Fibroblast of lung (primary cell): ENCODE measurements around the gene EFCC1. TPM values are rescaled to one million over a fixed set of nuclear protein-coding genes. Genes with fewer than 3 reads are reported as not detected.

Experiments
- DNase-seq, 2 donors: peaks; one replicate each; pipeline versions ENCODE4 v3.0.0 to v3.0.0-alpha.2; 2010; ENCODE audit warnings: low read depth in 2 of 2
- H2AFZ ChIP-seq: 2 replicates; pipeline ENCODE4 v1.5.1; 2012; ENCODE audit warnings: low read length, control low read depth, inconsistent platforms
- H3K27ac ChIP-seq: 2 replicates; pipeline ENCODE4 v1.5.1; 2011; ENCODE audit warnings: low read length, control low read depth; ENCODE audit not compliant: insufficient read depth
- H3K27me3 ChIP-seq: 2 replicates; pipeline ENCODE4 v1.5.1; 2011; ENCODE audit warnings: mild to moderate bottlenecking, low read length; ENCODE audit not compliant: control insufficient read depth, insufficient read depth
- H3K36me3 ChIP-seq: 2 replicates; pipeline ENCODE4 v1.5.1; 2011; ENCODE audit warnings: low read length; ENCODE audit not compliant: control insufficient read depth, insufficient read depth
- H3K4me1 ChIP-seq: 2 replicates; pipeline ENCODE4 v1.5.1; 2011; ENCODE audit warnings: low read length; ENCODE audit not compliant: control insufficient read depth, insufficient read depth; ENCODE audit errors: extremely low read depth
- H3K4me2 ChIP-seq: 2 replicates; pipeline ENCODE4 v1.5.1; 2011; ENCODE audit warnings: low read length, control low read depth; ENCODE audit not compliant: insufficient read depth; ENCODE audit errors: extremely low read depth
- H3K4me3 ChIP-seq, 4 experiments: fragments of 200-600 bp in 1 of 4; sonication (generic) in 1 of 4; replicated peaks in 1 of 4; 2 replicates each; pipeline ENCODE4 v1.5.1; 2011 to 2016; ENCODE audit warnings: low read length in 4 of 4, low read depth in 3 of 4, mild to moderate bottlenecking in 3 of 4, control low read depth in 2 of 4, inconsistent platforms in 1 of 4, mixed read lengths in 1 of 4; ENCODE audit not compliant: insufficient read depth in 1 of 4; ENCODE audit errors: control extremely low read depth in 1 of 4
- H3K79me2 ChIP-seq: 2 replicates; pipeline ENCODE4 v1.5.1; 2012; ENCODE audit warnings: mild to moderate bottlenecking, low read length, inconsistent platforms; ENCODE audit not compliant: control insufficient read depth, insufficient read depth
- H3K9ac ChIP-seq: 2 replicates; pipeline ENCODE4 v1.5.1; 2011; ENCODE audit warnings: mild to moderate bottlenecking, low read length, control low read depth; ENCODE audit not compliant: insufficient read depth
- H3K9me3 ChIP-seq: 2 replicates; pipeline ENCODE4 v1.5.1; 2012; ENCODE audit warnings: low read depth, low read length; ENCODE audit not compliant: control insufficient read depth, insufficient read depth
- H4K20me1 ChIP-seq: 2 replicates; pipeline ENCODE4 v1.5.1; 2011; ENCODE audit warnings: low read length; ENCODE audit not compliant: control insufficient read depth, insufficient read depth; ENCODE audit errors: extremely low read depth
- EZH2 ChIP-seq: IDR thresholded peaks from 2 replicates; pipeline ENCODE4 v1.5.1; 2012; ENCODE audit warnings: low read length, control low read depth, mild to moderate bottlenecking; ENCODE audit errors: missing control alignments
- polyA plus RNA-seq, 2 donors: library from polyadenylated mRNA; depleted of rRNA in 1 of 2; stranded (reverse) in 1 of 2; unstranded in 1 of 2; fragments of >200 nt; gene quantifications; 2 replicates each; pipeline ENCODE4 v1.2.1, GENCODE V29; 2011 to 2012; ENCODE audit warnings: missing spikeins in 1 of 2
- total RNA-seq: library from RNA; depleted of rRNA; stranded (reverse); fragments of >200 nt; gene quantifications from 2 replicates; pipeline ENCODE4 v1.2.1, GENCODE V29; 2014
- TF ChIP-seq, protein P1 (sequence below), 2 donors: IDR thresholded peaks in 1 of 2; conservative IDR thresholded peaks in 1 of 2; 1 replicate in 1 of 2; 2 replicates in 1 of 2; pipeline ENCODE4 v1.5.1; 2011 to 2012; ENCODE audit warnings: low read length in 2 of 2, control low read depth in 1 of 2, inconsistent platforms in 1 of 2, low read depth in 1 of 2, mild to moderate bottlenecking in 1 of 2

Gene EFCC1
- total and polyA plus RNA-seq, 2 donors (not counting 1 experiment from before 2014, with no cell fraction given) = not detected

DNA sequence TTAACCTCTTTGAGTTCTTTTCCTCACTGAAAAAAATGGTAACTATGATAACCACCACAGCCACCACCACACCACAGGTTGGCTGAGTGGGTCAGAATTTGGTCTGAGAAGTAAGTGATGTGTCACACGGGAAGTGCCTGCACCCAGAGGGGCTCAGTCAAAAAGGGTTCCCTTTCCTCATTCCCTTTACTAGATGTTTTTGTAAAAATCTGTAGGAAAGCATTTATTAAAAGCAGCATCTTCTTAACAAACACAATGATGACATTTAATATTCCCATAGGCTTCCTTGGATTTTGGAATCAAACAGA lies 30.4 kb upstream of the EFCC1 start:
- Histone ChIP-seq H3K36me3 (no peaks in the 10 kb centered on the region), H3K4me1 (no peaks in the 10 kb centered on the region), H3K27me3 (peaks cover 8% of the 10 kb centered on the region), H3K9ac (no peak overlapping the region), H3K4me3 (no peak overlapping the region), H4K20me1 (no peaks in the 10 kb centered on the region), H2AFZ (no peak overlapping the region), H3K27ac (no peak overlapping the region), H3K9me3 (no peaks in the 10 kb centered on the region), H3K79me2 (no peaks in the 10 kb centered on the region), H3K4me2 (no peak overlapping the region)
- TF ChIP-seq, protein P1, sequence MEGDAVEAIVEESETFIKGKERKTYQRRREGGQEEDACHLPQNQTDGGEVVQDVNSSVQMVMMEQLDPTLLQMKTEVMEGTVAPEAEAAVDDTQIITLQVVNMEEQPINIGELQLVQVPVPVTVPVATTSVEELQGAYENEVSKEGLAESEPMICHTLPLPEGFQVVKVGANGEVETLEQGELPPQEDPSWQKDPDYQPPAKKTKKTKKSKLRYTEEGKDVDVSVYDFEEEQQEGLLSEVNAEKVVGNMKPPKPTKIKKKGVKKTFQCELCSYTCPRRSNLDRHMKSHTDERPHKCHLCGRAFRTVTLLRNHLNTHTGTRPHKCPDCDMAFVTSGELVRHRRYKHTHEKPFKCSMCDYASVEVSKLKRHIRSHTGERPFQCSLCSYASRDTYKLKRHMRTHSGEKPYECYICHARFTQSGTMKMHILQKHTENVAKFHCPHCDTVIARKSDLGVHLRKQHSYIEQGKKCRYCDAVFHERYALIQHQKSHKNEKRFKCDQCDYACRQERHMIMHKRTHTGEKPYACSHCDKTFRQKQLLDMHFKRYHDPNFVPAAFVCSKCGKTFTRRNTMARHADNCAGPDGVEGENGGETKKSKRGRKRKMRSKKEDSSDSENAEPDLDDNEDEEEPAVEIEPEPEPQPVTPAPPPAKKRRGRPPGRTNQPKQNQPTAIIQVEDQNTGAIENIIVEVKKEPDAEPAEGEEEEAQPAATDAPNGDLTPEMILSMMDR (conservative IDR thresholded peaks at IDR 0.05 in 1 of 2, IDR thresholded peaks at IDR 0.05 in 1 of 2; ENCODE audit: low read depth in 1 of 2, low read length in 2 of 2) = no peak
- no peak for TF ChIP-seq EZH2
- DNase-seq = peak in 1 of 2 donors; percentile 7

DNA sequence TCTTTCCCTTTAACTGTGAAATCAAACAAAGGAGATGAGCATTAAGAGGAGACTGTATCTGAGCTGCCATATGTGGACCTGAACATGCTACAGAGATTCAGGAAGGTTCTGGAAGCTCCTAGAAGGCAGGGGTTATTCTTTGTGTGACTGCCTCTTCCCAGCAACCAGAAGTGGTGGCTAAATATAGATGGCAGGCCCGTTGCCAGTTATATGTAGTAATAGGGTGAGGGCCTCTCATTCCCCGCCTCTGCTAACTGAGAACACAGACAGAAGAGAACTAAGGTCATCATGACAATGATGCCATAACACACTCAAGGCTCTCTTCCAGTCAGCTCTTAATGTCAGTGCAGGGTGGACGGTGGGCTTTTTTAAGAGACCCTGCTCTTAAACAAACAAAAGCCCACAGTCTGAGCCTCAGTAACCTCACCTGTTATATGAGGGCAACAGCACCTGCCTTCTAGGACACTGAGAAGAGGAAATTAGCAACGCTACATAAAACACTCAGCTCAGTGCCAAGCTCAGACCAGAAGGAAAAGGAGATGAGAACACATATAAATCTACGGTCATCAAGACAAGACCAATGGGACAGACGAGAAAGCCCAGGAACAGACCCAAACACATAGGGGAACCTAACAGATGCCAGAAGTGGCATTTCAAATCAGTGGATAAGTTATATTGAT lies 29.5 kb upstream of the EFCC1 start:
- peak; percentile 33 to 73 for DNase-seq
- H3K36me3 ChIP-seq = no peaks in the 10 kb centered on the region
- H3K9ac ChIP-seq = no peak overlapping the region
- H3K4me3 ChIP-seq = no peak overlapping the region
- no peak overlapping the region for H3K4me2 ChIP-seq
- H3K9me3 ChIP-seq = no peaks in the 10 kb centered on the region
- TF ChIP-seq, protein P1 (conservative IDR thresholded peaks at IDR 0.05 in 1 of 2, IDR thresholded peaks at IDR 0.05 in 1 of 2; ENCODE audit: low read depth in 1 of 2, low read length in 2 of 2) = no peak
- TF ChIP-seq EZH2 = no peak
- no peaks in the 10 kb centered on the region for H3K79me2 ChIP-seq
- no peak overlapping the region for H3K27ac ChIP-seq
- H4K20me1 ChIP-seq = no peaks in the 10 kb centered on the region
- H2AFZ ChIP-seq = no peak overlapping the region
- peaks cover 8% of the 10 kb centered on the region for H3K27me3 ChIP-seq
- no peaks in the 10 kb centered on the region for H3K4me1 ChIP-seq

DNA sequence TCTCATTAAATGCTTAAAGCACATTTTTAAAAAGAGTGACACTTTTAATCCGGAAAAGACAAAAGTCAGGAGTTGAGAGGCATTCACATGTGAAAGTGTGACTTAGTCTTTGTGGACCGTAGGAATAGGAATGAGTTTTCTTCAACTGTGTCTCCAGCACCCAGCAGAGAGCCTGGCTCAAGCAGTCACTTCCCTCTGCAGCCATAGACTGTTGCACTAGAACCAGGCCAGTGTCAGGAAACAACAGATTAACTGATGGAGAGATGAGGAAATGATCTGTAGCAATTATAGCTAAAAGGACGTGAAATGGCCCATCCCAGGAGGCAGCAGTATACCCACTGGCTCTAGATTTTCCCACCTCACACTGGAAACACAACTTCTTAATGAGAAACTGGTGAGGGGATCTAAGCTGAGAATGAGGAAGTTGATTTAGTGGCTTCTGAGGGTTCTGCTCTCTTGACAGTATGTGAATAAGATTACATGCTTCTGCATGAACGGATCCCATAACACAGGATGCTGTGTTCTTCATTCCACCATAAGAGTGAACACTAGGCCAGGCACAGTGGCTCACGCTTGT lies 27.0 kb upstream of the EFCC1 start:
- no peaks in the 10 kb centered on the region for H3K9me3 ChIP-seq
- no peaks in the 10 kb centered on the region for H3K36me3 ChIP-seq
- no peak overlapping the region for H3K4me3 ChIP-seq
- H3K27ac ChIP-seq = no peak overlapping the region
- H3K4me2 ChIP-seq = no peak overlapping the region
- no peak for DNase-seq
- H3K27me3 ChIP-seq = peaks cover 3% of the 10 kb centered on the region
- no peaks in the 10 kb centered on the region for H3K4me1 ChIP-seq
- H2AFZ ChIP-seq = no peak overlapping the region
- H4K20me1 ChIP-seq = no peaks in the 10 kb centered on the region
- H3K79me2 ChIP-seq = no peaks in the 10 kb centered on the region
- TF ChIP-seq, protein P1 (conservative IDR thresholded peaks at IDR 0.05 in 1 of 2, IDR thresholded peaks at IDR 0.05 in 1 of 2; ENCODE audit: low read depth in 1 of 2, low read length in 2 of 2) = no peak
- TF ChIP-seq EZH2 = no peak
- no peak overlapping the region for H3K9ac ChIP-seq
